Hepatocyte (in vitro differentiated cells): ENCODE data around the gene CTNNA3. TPM values are rescaled to one million over a fixed set of nuclear protein-coding genes. Genes with fewer than 3 reads are reported as not detected.

Experiments
- DNase-seq: peaks from one replicate; pipeline ENCODE4 v3.0.0-alpha.2; 2016; ENCODE audit warnings: low spot score
- H2AFZ ChIP-seq: fragments of 200-600 bp; sonication (generic); 2 replicates; pipeline ENCODE4 v1.6.0; 2016; ENCODE audit warnings: antibody characterized with exemption, mild to moderate bottlenecking
- H3K27ac ChIP-seq: fragments of 200-600 bp; sonication (generic); 2 replicates; pipeline ENCODE4 v1.5.1; 2016; ENCODE audit warnings: mild to moderate bottlenecking
- H3K27me3 ChIP-seq: fragments of 200-600 bp; sonication (generic); 2 replicates; pipeline ENCODE4 v1.6.1; 2016
- H3K36me3 ChIP-seq: fragments of 200-600 bp; sonication (generic); replicated peaks from 2 replicates; pipeline ENCODE4 v1.5.1; 2016; ENCODE audit warnings: low read depth; ENCODE audit not compliant: insufficient read depth
- H3K4me1 ChIP-seq: fragments of 200-600 bp; sonication (generic); 2 replicates; pipeline ENCODE4 v1.5.1; 2016; ENCODE audit warnings: mild to moderate bottlenecking, moderate library complexity; ENCODE audit not compliant: insufficient read depth
- H3K4me2 ChIP-seq: fragments of 200-600 bp; sonication (generic); 2 replicates; pipeline ENCODE4 v1.6.0; 2016
- H3K4me3 ChIP-seq: fragments of 200-600 bp; sonication (generic); 2 replicates; pipeline ENCODE4 v1.5.1; 2016; ENCODE audit warnings: mild to moderate bottlenecking
- H3K79me2 ChIP-seq: fragments of 200-600 bp; sonication (generic); 2 replicates; pipeline ENCODE4 v1.6.0; 2017; ENCODE audit warnings: mild to moderate bottlenecking
- H3K9me2 ChIP-seq: fragments of 200-600 bp; sonication (generic); replicated peaks from 2 replicates; pipeline ENCODE4 v1.6.0; 2017; ENCODE audit warnings: mild to moderate bottlenecking; ENCODE audit not compliant: insufficient read depth
- H3K9me3 ChIP-seq: fragments of 200-600 bp; sonication (generic); 2 replicates; pipeline ENCODE4 v1.5.1; 2016; ENCODE audit warnings: low read depth, mild to moderate bottlenecking
- H4K20me1 ChIP-seq: fragments of 200-600 bp; sonication (generic); 2 replicates; pipeline ENCODE4 v1.6.0; 2016; ENCODE audit warnings: mild to moderate bottlenecking; ENCODE audit not compliant: insufficient read depth, poor library complexity, severe bottlenecking
- EZH2 ChIP-seq: fragments of 200-600 bp; sonication (generic); IDR thresholded peaks from 2 replicates; pipeline ENCODE4 v1.6.1; 2016; ENCODE audit warnings: antibody characterized with exemption, mild to moderate bottlenecking, borderline replicate concordance
- EZH2phosphoT487 ChIP-seq: fragments of 200-600 bp; sonication (generic); IDR thresholded peaks from one replicate; pipeline ENCODE4 v1.6.1; 2018; ENCODE audit warnings: antibody characterized with exemption, mild to moderate bottlenecking, low read depth, moderate library complexity; ENCODE audit not compliant: unreplicated experiment, severe bottlenecking
- WGBS: methylation state at CpG from one replicate; pipeline ENCODE4 v1.1.6; 2016; ENCODE audit warnings: low lambda C conversion rate; ENCODE audit errors: missing lambda C conversion rate; 5-methylcytosine and 5-hydroxymethylcytosine counted together
- polyA plus RNA-seq: library from polyadenylated mRNA; unstranded; fragments of >200 nt; fragmentation: Nextera tagmentation; extraction: Ambion mirVana; gene quantifications from 2 replicates; pipeline ENCODE4 v1.2.1, GENCODE V29; 2016
- total RNA-seq: library from RNA; depleted of rRNA; stranded (reverse); fragments of >200 nt; gene quantifications from 2 replicates; pipeline ENCODE4 v1.2.3, GENCODE V29; 2014
- TF ChIP-seq, protein P1 (sequence below): fragments of 200-600 bp; sonication (generic); IDR thresholded peaks from 2 replicates; pipeline ENCODE4 v1.5.1; 2016; ENCODE audit warnings: antibody characterized with exemption, mild to moderate bottlenecking; ENCODE audit not compliant: poor library complexity

The CTNNA3 gene
- total and polyA plus RNA-seq, 2 experiments from 2014 or later: 12.9 to 25.9 TPM

DNA sequence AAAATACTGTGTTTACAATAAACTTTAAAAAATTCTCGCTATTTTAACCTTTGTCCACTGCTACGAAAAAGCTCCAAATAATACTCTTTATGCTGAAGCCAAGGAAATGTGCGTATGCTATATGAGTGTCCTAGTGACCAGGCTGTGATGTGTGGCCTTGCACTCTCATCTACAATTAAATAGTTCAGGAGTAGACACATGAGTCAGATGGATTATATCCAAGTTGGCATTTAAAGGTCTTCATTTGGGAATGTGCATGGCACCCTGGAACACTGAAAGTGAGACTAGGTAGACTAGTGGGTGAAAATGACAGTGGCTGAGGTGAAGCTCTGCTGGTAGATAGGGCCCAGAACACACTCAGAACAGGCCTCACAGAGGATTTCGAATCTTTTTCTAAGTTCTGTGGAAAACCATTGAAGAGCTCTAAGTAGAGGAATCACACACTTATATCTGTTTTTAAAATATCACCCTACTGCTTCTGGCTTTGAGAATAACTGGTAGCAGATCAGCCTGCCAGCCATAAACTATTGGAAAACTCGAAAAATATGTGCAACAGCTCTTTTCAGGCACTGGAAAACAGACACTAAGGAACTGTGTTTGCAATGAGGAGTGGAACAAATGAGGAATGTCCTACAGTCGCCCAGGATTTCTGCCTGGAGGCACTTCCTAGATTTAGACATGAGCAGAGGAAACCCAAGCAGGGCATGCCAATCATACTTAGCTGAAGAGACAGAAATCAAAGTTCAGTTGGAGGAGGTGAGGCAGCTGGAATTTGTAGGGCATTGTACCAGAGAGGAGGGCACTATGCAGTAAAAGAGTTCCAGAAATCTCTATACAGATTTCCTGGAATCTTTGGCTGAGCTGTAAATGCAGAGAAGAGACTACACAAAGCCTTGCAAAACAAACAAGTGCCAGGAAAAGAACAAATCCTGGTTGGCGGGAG, 1374.0 kb downstream of the CTNNA3 start:
- 70% methylated on average over 7 of the region's 7 CpGs for WGBS
- peak overlapping the region; percentile 9 for H2AFZ ChIP-seq
- no peak overlapping the region for H3K27ac ChIP-seq
- no peaks in the 10 kb centered on the region for H3K79me2 ChIP-seq
- peak; percentile 6 for DNase-seq
- no peak overlapping the region for H3K4me3 ChIP-seq
- no peaks in the 10 kb centered on the region for H3K9me2 ChIP-seq
- no peak overlapping the region for H3K4me2 ChIP-seq
- TF ChIP-seq EZH2 (no peak), EZH2phosphoT487 (no peak)
- TF ChIP-seq, protein P1, sequence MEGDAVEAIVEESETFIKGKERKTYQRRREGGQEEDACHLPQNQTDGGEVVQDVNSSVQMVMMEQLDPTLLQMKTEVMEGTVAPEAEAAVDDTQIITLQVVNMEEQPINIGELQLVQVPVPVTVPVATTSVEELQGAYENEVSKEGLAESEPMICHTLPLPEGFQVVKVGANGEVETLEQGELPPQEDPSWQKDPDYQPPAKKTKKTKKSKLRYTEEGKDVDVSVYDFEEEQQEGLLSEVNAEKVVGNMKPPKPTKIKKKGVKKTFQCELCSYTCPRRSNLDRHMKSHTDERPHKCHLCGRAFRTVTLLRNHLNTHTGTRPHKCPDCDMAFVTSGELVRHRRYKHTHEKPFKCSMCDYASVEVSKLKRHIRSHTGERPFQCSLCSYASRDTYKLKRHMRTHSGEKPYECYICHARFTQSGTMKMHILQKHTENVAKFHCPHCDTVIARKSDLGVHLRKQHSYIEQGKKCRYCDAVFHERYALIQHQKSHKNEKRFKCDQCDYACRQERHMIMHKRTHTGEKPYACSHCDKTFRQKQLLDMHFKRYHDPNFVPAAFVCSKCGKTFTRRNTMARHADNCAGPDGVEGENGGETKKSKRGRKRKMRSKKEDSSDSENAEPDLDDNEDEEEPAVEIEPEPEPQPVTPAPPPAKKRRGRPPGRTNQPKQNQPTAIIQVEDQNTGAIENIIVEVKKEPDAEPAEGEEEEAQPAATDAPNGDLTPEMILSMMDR: no peak
- H3K9me3 ChIP-seq: no peaks in the 10 kb centered on the region
- H3K4me1 ChIP-seq: peaks cover 11% of the 10 kb centered on the region
- H3K27me3 ChIP-seq: no peaks in the 10 kb centered on the region
- H3K36me3 ChIP-seq: no peaks in the 10 kb centered on the region
- H4K20me1 ChIP-seq: no peaks in the 10 kb centered on the region

DNA sequence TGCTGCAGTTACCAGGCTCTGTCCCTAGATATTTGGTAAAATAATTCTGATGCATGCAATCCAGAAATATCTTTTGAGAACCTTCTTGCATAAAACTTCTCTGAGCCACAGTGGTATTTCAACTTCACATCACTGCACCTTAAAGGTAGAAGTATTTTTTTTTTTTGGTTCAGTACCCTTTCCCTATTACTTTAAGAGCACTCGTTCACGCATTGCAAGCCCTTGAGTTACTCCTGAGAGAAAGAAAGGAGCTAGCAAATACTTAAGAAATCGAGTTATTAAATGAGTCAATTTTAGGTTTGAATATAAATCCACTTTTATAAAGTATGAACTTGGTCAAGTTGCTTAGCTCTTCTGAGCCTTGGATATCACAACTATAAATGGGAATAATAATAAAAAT, 1377.2 kb downstream of the CTNNA3 start:
- TF ChIP-seq, protein P1: no peak
- TF ChIP-seq EZH2phosphoT487 (no peak), EZH2 (no peak)
- WGBS: 85% methylated on average over 3 of the region's 3 CpGs
- Histone ChIP-seq H3K79me2 (no peaks in the 10 kb centered on the region), H3K4me2 (no peak overlapping the region), H3K36me3 (no peaks in the 10 kb centered on the region), H3K27ac (no peak overlapping the region), H4K20me1 (no peaks in the 10 kb centered on the region), H3K9me2 (no peaks in the 10 kb centered on the region), H3K27me3 (no peaks in the 10 kb centered on the region), H3K4me3 (no peak overlapping the region), H2AFZ (no peak overlapping the region), H3K4me1 (peaks cover 11% of the 10 kb centered on the region), H3K9me3 (no peaks in the 10 kb centered on the region)
- no peak for DNase-seq

DNA sequence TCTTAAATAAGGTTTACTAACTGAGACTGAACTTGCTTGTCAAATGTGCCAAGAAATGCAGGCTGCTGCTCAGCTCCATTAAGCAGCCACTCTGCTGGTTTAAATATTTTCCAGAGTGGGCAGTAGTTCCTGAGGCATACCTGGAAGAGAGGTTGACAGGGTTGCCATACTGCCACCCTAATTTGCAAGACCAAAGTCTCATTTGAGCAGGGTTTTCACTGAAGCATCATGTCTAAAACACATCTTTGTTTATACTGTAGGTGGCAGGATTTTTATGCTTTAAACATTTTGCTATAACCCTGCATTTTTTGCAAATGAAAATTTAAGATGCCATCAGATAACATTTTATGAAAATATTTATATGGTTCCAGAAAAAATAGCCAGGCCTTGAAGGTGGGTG, 1388.2 kb downstream of the CTNNA3 start:
- no peaks in the 10 kb centered on the region for H3K9me2 ChIP-seq
- no peaks in the 10 kb centered on the region for H3K9me3 ChIP-seq
- no peaks in the 10 kb centered on the region for H3K27me3 ChIP-seq
- no peaks in the 10 kb centered on the region for H3K36me3 ChIP-seq
- no peak for TF ChIP-seq EZH2
- TF ChIP-seq EZH2phosphoT487: no peak
- TF ChIP-seq, protein P1: peak; percentile 38
- H4K20me1 ChIP-seq: no peaks in the 10 kb centered on the region
- H3K4me1 ChIP-seq: no peaks in the 10 kb centered on the region
- no peak for DNase-seq
- H3K4me3 ChIP-seq: no peak overlapping the region
- no peak overlapping the region for H2AFZ ChIP-seq
- no peak overlapping the region for H3K4me2 ChIP-seq
- H3K79me2 ChIP-seq: no peaks in the 10 kb centered on the region
- H3K27ac ChIP-seq: no peak overlapping the region
